ENCODE measurements around the gene EED. TPM values are rescaled to one million over a fixed set of nuclear protein-coding genes. Genes with fewer than 3 reads are reported as not detected.
"Not testable (repeated sequence)": the region's sequence is repeated elsewhere in the genome, so short reads cannot be mapped to it uniquely, and the experiment has no call there.

Gene EED
- total RNA-seq, 1 experiment from 2014 or later = 23.1 TPM

GRCh38 chr11:86218125-86219084, 26.1 kb upstream of the EED start:
- DNase-seq (ENCODE audit: low read depth) = peak; percentile 77

- DNase-seq (ENCODE audit: low read depth) = no peak
Measured at GRCh38 chr11:86219311-86220193, 25.0 kb upstream of the EED start.

- DNase-seq (ENCODE audit: low read depth) = no peak
Measured at GRCh38 chr11:86220653-86221052, 23.9 kb upstream of the EED start.

- DNase-seq (ENCODE audit: low read depth) = no peak
Measured at GRCh38 chr11:86222081-86222480, 22.5 kb upstream of the EED start.

- DNase-seq (ENCODE audit: low read depth) = not testable (repeated sequence)
Measured at GRCh38 chr11:86224575-86224974, 20.0 kb upstream of the EED start.

- not testable (repeated sequence) for DNase-seq (ENCODE audit: low read depth)
Measured at GRCh38 chr11:86225344-86225743, 19.2 kb upstream of the EED start.

GRCh38 chr11:86228269-86229038, 16.1 kb upstream of the EED start:
- no peak for DNase-seq (ENCODE audit: low read depth)

- not testable (repeated sequence) for DNase-seq (ENCODE audit: low read depth)
Measured at GRCh38 chr11:86229039-86229330, 15.6 kb upstream of the EED start.

- DNase-seq (ENCODE audit: low read depth) = peak; percentile 40
Measured at GRCh38 chr11:86230179-86230804, 14.3 kb upstream of the EED start.

GRCh38 chr11:86230921-86231434, 13.6 kb upstream of the EED start:
- DNase-seq (ENCODE audit: low read depth) = peak; percentile 66

- no peak for DNase-seq (ENCODE audit: low read depth)
Measured at GRCh38 chr11:86232556-86232955, 12.0 kb upstream of the EED start.

- no peak for DNase-seq (ENCODE audit: low read depth)
Measured at GRCh38 chr11:86234831-86235461, 9.6 kb upstream of the EED start.

GRCh38 chr11:86237267-86237804, 7.2 kb upstream of the EED start:
- DNase-seq (ENCODE audit: low read depth) = no peak

GRCh38 chr11:86240164-86240563, 4.4 kb upstream of the EED start:
- no peak for DNase-seq (ENCODE audit: low read depth)

- no peak for DNase-seq (ENCODE audit: low read depth)
Measured at GRCh38 chr11:86241956-86242535, 2.5 kb upstream of the EED start.

GRCh38 chr11:86243396-86243795, 1.2 kb upstream of the EED start:
- DNase-seq (ENCODE audit: low read depth) = no peak

- DNase-seq (ENCODE audit: low read depth) = peak; percentile 83
Measured at GRCh38 chr11:86244063-86244521, 461 bp upstream of the EED start.

GRCh38 chr11:86245369-86246292, 1.1 kb downstream of the EED start:
- DNase-seq (ENCODE audit: low read depth) = peak; percentile 11

- DNase-seq (ENCODE audit: low read depth) = no peak
Measured at GRCh38 chr11:86246293-86246675, 1.7 kb downstream of the EED start.
